Activated B cell treated with CpG ODN at 0.5 μM for 24 hours (primary cell): ENCODE measurements around the gene WDR7. TPM values are rescaled to one million over a fixed set of nuclear protein-coding genes. Genes with fewer than 3 reads are reported as not detected.

Experiments
- ATAC-seq: fragments of 200-7000 bp; cut with Tn5 transposase; one replicate; pipeline ENCODE4 v1.10.0; 2021; ENCODE audit warnings: low read depth, mild to moderate bottlenecking, moderate library complexity
- CTCF ChIA-PET: fragments of 350-600 bp; sonication (Branson Sonifier 250); formaldehyde crosslinking; loops from one replicate; lab custom pipeline; 2021; ENCODE audit warnings: antibody characterized with exemption; lab: Charles Lee
- POLR2A ChIA-PET: fragments of 350-600 bp; sonication (Branson Sonifier 250); formaldehyde crosslinking; loops from one replicate; lab custom pipeline; 2021; ENCODE audit warnings: antibody characterized with exemption; lab: Charles Lee
- DNase-seq: peaks from one replicate; pipeline ENCODE4 v3.0.0; 2022
- H3K27ac Mint-ChIP-seq: one replicate; pipeline ENCODE4 v1.8.0; 2020; ENCODE audit warnings: mixed read lengths
- H3K27me3 Mint-ChIP-seq: one replicate; pipeline ENCODE4 v1.8.0; 2021; ENCODE audit warnings: mixed read lengths
- H3K36me3 Mint-ChIP-seq: one replicate; pipeline ENCODE4 v1.8.0; 2021; ENCODE audit warnings: low read depth, mixed read lengths
- H3K4me1 Mint-ChIP-seq: one replicate; pipeline ENCODE4 v1.8.0; 2021; ENCODE audit warnings: mixed read lengths
- H3K4me3 Mint-ChIP-seq: one replicate; pipeline ENCODE4 v1.8.0; 2020; ENCODE audit warnings: mild to moderate bottlenecking, mixed read lengths
- H3K9me3 Mint-ChIP-seq: one replicate; pipeline ENCODE4 v1.8.0; 2020; ENCODE audit warnings: mixed read lengths
- intact Hi-C: fragments of 100-400 bp; cut with micrococcal nuclease; formaldehyde crosslinking; loops from one replicate; pipeline ENCODE4 v1.15.1; 2024
- total RNA-seq: library from RNA; stranded (reverse); gene quantifications from 2 replicates; pipeline ENCODE4 v1.2.3, GENCODE V29; 2022
- TF ChIP-seq, protein P1 (sequence below): fragments of 200-600 bp; IDR thresholded peaks from one replicate; pipeline ENCODE4 v1.8.0; 2022; ENCODE audit warnings: antibody characterized with exemption, mild to moderate bottlenecking

WDR7 gene
- total RNA-seq, 1 donor from 2014 or later = 33.4 TPM

DNA sequence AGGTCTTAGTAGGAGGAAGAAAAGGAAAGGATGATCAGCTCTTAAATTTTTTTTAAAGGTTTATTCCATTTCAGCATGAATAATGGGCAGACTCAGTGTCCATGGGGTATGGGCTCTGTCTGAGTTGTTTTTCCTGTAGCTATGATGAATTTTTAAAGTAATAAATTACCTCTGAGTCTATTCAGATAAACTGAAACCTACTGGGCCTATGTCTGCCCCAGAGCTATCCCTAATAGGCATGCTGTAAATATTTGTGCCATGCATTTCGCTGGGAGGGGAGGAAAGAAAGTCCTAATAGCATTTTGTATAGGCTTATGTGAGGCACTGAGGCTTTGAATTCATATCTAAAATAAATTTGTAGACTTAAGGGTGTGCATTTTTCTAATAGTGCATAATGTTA is 285.3 kb downstream of the WDR7 start:
- POLR2A ChIA-PET = no interaction called here
- TF ChIP-seq, protein P1, sequence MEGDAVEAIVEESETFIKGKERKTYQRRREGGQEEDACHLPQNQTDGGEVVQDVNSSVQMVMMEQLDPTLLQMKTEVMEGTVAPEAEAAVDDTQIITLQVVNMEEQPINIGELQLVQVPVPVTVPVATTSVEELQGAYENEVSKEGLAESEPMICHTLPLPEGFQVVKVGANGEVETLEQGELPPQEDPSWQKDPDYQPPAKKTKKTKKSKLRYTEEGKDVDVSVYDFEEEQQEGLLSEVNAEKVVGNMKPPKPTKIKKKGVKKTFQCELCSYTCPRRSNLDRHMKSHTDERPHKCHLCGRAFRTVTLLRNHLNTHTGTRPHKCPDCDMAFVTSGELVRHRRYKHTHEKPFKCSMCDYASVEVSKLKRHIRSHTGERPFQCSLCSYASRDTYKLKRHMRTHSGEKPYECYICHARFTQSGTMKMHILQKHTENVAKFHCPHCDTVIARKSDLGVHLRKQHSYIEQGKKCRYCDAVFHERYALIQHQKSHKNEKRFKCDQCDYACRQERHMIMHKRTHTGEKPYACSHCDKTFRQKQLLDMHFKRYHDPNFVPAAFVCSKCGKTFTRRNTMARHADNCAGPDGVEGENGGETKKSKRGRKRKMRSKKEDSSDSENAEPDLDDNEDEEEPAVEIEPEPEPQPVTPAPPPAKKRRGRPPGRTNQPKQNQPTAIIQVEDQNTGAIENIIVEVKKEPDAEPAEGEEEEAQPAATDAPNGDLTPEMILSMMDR = no peak
- intact Hi-C loops = no loop called here
- DNase-seq = no peak
- Mint-ChIP-seq H3K9me3 (no peaks in the 10 kb centered on the region), H3K36me3 (peaks cover 41% of the 10 kb centered on the region), H3K27me3 (no peaks in the 10 kb centered on the region), H3K4me1 (no peaks in the 10 kb centered on the region), H3K27ac (no peak overlapping the region), H3K4me3 (no peak overlapping the region)
- CTCF ChIA-PET = no interaction called here
- ATAC-seq = no peak

DNA sequence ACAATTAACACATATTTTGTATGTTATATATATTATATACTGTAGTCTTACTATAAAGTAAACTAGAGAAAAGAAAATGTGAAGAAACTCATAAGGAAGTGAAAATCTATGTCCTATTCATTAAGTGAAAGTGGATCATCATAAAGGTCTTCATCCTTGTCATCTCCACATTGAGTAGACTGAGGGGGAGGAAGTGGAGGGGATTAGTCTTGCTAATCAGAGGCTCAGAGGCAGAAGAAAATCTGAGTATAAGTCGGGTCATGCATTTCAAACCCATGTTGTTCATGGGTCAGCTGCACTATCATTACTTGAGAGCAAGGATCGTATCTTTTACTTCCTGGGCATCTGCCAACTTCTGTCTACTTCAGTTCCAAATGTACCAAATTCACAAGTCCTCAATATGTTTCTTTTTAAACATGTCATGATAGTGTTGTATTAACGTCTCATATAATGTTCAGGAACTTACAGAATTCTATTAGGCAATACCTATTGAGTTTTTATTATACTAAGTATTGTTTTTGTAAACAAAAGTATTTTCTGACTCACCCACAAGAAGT is 286.8 kb downstream of the WDR7 start:
- Mint-ChIP-seq H3K4me1 (no peaks in the 10 kb centered on the region), H3K4me3 (no peak overlapping the region), H3K9me3 (no peaks in the 10 kb centered on the region), H3K27me3 (no peaks in the 10 kb centered on the region), H3K36me3 (peaks cover 38% of the 10 kb centered on the region), H3K27ac (no peak overlapping the region)
- TF ChIP-seq, protein P1 = no peak
- DNase-seq = no peak
- ChIA-PET CTCF (no interaction called here), POLR2A (no interaction called here)
- intact Hi-C loops = no loop called here
- ATAC-seq = no peak

GRCh38 chr18:56945171-56946083 is 294.3 kb downstream of the WDR7 start:
- H3K27ac Mint-ChIP-seq = no peak overlapping the region
- H3K36me3 Mint-ChIP-seq = peaks cover 24% of the 10 kb centered on the region

DNA sequence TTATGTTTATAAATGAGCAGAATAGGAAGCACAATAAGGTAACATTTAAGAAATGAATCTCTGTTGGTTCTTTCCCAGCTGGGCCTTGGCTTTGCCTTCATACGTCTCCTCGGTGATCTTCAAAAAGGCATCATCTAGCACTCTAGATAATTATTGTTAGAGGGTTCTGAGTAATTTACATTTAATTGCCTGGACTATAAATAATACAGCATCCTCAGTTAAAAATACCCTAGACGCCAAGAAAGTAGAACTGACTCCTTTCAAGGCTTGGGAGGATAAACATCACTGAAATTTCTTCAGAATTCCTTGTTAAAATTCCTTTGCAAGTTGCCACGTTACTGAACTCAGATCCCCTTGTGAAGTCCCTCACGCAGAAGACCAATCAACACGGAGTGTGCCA is 296.1 kb downstream of the WDR7 start:
- Mint-ChIP-seq H3K27me3 (no peaks in the 10 kb centered on the region), H3K9me3 (no peaks in the 10 kb centered on the region), H3K4me1 (no peaks in the 10 kb centered on the region), H3K4me3 (no peak overlapping the region), H3K27ac (no peak overlapping the region), H3K36me3 (peaks cover 15% of the 10 kb centered on the region)
- no peak for ATAC-seq
- TF ChIP-seq, protein P1 = no peak
- ChIA-PET CTCF (no interaction called here), POLR2A (no interaction called here)
- intact Hi-C loops = no loop called here
- DNase-seq = no peak

More at GRCh38 chr18:56945171-56946083, 294.3 kb downstream of the WDR7 start:
- H3K4me1 Mint-ChIP-seq = no peaks in the 10 kb centered on the region
- TF ChIP-seq, protein P1 = no peak
- ATAC-seq (no peak), DNase-seq (no peak)
- no peaks in the 10 kb centered on the region for H3K27me3 Mint-ChIP-seq
- intact Hi-C loops = no loop called here
- H3K9me3 Mint-ChIP-seq = no peaks in the 10 kb centered on the region
- H3K4me3 Mint-ChIP-seq = no peak overlapping the region
- ChIA-PET CTCF (no interaction called here), POLR2A (no interaction called here)

DNA sequence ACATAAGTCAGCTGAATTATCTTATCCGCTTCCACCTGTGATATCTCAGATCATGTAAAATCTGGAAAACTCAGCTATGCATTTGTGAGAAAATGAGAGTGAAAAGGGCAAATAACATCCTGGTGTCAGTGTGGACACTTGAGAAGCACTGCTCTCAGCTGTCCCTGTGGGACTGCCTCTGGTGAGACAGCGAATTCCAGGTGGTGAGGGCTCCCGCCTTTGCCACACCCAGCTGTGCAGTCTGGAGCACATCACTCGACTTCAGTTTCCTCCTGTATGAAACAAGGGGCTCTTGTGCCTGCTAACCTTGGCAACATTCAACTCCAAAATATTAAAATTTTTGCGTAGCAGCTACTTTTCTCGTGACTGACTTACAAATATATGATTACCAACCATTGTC is 300.9 kb downstream of the WDR7 start:
- DNase-seq (no peak), ATAC-seq (no peak)
- Mint-ChIP-seq H3K27me3 (no peaks in the 10 kb centered on the region), H3K27ac (no peak overlapping the region), H3K9me3 (peaks cover 2% of the 10 kb centered on the region), H3K36me3 (peaks cover 11% of the 10 kb centered on the region), H3K4me1 (no peaks in the 10 kb centered on the region), H3K4me3 (no peak overlapping the region)
- TF ChIP-seq, protein P1 = no peak
- POLR2A ChIA-PET = no interaction called here
- CTCF ChIA-PET = no interaction called here
- intact Hi-C loops = no loop called here
